GM18909 (cell line): ENCODE data around the gene FBXL19.
A peak's percentile ranks its signal among the peaks of the same experiment; 100 is the strongest.
"Not testable (repeated sequence)": the region's sequence is repeated elsewhere in the genome, so short reads cannot be mapped to it uniquely, and the experiment has no call there.

Source experiments
- ATAC-seq: cut with Tn5 transposase; IDR thresholded peaks from one replicate; pipeline ENCODE4 v1.9.1; 2021; ENCODE audit warnings: mild to moderate bottlenecking; ENCODE audit not compliant: unreplicated experiment, poor library complexity

The FBXL19 gene, protein sequence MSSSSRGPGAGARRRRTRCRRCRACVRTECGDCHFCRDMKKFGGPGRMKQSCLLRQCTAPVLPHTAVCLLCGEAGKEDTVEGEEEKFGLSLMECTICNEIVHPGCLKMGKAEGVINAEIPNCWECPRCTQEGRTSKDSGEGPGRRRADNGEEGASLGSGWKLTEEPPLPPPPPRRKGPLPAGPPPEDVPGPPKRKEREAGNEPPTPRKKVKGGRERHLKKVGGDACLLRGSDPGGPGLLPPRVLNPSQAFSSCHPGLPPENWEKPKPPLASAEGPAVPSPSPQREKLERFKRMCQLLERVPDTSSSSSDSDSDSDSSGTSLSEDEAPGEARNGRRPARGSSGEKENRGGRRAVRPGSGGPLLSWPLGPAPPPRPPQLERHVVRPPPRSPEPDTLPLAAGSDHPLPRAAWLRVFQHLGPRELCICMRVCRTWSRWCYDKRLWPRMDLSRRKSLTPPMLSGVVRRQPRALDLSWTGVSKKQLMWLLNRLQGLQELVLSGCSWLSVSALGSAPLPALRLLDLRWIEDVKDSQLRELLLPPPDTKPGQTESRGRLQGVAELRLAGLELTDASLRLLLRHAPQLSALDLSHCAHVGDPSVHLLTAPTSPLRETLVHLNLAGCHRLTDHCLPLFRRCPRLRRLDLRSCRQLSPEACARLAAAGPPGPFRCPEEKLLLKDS

DNA sequence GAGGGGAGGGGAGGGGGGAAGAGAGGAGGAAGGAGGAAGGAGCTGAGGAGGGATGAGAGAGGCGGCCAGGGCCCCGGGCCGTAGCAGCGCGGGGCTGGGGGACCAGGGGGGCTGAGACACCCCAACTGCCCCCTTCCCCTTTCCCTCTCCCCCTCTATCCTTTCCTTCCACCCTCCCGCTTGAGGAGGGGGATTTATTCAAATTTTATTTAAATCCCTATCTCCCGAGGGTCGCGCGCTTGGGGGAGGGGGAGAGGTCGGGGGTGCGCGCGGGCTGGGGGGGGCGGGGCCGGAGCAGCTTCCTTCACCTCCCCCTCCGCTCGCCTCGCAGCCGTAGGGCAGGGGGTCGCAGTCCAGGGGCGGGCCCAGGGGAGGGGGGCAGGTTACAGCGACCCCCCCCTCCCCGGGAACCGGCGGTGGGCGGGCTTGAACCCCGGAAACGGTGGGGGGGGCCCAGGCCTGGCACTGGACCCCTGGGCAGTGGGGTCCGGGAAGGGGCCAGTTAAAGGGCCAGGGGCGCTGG, at the start of gene FBXL19:
FBXL19 (plus strand) TSS at position 19 of the 522 bp plus-strand sequence. CDS start 2,183 bp downstream, outside the sequence.
- no peak for ATAC-seq

DNA sequence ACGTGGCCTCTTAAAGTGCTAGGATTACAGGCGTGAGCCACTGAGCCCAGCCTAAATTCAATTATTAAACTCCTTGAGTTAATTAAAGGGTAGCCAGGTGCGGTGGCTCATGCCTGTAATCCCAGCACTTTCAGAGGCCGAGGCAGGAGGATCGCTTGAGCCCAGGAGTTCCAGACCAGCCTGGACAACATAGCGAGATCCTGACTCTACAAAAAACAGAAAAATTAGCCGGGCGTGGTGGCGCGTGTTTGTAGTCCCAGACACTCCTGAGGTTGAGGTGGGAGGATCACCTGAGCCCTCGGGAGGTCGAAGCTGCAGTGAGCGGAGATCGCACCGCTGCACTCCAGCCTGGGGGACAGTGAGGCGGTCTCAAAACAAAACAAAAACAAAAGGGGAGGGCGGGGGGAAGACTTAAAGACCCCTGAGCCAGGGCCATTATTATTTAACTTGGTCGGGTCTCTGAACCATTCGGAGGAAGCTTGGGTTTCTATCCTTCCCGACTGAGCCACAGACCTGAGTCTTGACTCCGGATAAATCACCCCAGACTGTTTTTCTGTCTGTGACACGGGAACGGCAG, 49.0 kb upstream of the FBXL19 start:
- no peak for ATAC-seq

DNA sequence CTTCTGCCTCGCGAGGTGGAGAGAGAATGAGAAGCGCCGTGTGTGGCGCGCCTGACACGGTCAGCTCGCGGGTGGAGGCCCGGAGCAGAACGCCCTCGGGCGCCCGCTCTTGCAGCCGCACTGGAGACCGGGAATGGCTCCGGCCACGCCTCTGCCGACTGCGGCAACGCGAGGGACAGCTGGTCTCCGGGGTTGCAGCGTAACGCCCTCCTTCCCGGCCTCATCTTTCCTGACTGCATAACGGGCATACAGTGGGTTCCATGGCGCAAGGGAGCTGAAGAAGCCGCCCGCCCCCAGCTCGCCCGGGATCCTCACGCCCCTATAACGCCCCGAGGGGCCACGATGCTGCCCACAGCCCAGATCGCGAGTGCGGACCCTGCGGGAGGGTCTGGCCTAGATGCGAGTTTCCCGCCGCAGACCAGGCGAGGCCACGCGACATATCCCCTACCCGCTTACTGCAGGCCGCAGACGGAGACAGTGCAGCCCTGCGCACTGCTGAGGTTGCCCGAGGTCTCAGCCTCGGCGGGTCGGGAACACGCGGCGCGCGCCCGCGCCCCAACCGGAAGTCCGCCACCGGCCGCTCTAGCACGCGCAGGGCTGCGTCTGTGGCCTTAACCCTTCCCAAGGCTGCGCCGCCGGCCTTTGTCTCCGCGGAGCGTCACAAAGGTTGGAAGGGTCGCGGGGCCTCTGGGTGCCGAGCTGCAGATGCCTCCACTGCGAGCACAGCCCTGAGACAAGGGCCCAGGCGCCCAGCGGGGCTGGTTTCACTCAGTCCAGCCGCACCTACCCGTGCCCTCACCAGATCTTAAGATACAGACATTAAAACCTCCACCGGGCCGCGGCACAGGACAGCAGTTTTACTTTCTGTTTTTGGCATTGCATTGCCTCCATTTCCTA, 48.3 kb upstream of the FBXL19 start:
- peak; percentile 86 for ATAC-seq

DNA sequence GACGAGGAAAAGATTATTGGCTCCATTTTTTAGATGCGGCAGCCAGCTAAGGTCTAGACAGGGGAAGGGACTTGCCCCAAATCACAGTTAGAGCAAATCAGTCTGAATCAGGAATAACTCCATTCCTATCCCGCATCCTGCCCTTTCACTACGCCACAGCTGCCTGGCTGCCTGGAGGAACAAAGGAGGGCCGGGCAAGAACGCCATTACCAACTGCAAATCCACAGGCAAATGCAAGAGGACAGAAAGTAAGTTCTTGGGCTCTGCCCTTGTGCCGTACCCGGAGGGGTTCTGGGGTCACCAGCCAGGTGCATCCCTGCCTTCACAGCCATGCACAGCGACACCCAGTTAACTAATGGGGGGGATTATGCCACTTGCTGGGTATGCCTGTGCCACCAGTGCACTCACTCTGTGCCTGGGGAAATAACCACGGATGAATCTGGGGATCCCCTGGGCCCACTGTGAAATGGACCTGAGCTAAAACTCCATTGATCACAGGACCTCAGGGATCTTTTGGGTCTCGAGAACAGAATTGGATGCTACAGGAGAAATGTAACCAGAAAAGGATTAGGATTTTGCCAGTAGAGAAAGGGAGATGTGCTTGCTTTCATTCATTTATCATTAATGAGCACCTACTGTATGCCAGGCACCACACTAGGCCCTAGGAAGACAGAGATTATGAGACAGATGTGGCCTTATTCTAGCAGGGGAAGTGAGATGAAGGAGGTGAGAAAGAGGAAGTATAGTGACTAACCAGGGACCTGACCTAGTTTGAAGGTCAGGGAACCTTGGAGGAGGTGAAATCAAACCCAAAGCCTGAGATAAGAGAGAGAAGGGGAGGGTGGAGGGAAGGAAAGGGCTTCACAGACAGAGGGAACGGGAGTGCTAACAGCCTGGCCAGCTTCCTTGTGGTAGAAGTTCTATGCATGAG, 47.2 kb upstream of the FBXL19 start:
- no peak for ATAC-seq

DNA sequence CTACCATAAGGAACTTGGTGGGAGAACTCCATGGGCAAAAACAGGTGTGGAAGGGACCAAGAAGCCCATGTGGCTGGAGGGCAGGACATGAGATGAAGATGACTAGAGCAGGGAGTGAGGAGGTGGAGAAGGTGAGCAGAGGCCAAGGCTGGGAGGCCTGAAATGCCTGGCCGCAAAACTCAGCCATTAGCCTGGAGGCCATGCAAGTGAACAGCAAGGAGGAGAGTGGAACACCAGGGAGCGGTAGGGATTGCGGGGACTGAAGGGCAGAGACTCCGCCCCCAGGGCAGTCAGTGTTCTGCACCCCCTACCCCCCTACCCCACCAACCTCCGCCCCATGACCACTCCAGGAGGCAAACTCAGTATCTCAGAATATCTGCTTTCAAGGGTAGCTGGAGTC, 46.5 kb upstream of the FBXL19 start:
- no peak for ATAC-seq

DNA sequence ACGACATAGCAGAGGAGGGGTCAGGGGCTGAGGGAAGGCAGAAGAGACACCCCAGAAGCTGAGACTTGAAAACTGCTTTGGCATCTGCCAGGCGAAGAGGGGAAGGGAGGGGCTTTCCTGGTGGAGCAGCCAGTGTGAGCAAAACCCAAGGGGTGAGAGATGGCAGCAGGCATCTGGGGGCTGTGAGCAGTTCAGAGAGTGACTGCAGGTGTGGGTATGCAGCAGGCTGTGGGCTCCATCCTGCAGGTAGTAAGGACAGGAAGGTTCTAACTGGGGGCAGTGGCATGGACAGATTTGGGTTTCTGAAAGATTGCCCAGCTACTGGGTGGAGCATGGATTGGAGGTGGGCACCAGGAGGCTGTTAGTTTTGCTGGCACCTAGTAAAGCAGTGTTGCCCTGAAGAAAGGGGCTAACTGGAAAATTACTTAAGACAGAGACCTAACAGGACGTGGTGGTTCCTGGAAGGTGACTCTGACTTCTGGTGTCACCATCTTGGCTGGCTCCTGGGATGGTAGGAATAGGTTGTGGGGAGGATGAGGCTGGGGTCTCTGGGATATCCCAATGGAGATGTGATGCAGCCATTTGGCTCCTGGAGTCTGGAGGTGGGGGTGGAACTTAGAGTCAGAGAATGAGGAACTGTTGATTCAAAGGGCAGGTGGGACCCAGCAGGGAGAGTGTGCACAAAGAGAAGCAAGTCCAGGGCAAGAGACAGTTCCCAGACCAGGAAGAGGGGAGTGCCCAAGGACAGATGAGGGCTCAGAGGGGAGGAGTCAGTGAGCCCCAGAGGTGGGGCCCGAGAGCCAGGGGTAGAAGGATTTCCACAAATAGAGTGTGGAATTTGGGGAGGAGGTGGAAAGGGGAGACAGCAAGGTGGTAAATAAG, 40.7 kb upstream of the FBXL19 start:
- no peak for ATAC-seq

DNA sequence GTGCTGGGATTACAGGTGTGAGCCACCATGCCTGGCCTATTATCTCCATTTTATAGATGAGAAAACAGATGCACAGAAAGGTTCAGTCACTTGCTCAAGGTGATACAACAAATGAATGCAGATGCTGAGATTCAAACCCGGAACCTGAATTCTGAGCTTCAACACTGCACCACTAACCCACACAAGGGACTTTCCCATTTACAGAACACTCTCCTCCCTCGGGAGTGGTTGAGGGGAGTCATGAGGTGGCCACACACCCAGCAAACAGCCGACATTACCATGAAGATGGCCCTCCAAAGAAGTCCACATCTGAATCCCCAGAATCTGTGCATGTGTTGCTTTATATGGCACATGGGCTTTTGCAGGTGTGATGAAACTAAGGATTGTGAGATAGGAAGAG, 38.6 kb upstream of the FBXL19 start:
- ATAC-seq: no peak

DNA sequence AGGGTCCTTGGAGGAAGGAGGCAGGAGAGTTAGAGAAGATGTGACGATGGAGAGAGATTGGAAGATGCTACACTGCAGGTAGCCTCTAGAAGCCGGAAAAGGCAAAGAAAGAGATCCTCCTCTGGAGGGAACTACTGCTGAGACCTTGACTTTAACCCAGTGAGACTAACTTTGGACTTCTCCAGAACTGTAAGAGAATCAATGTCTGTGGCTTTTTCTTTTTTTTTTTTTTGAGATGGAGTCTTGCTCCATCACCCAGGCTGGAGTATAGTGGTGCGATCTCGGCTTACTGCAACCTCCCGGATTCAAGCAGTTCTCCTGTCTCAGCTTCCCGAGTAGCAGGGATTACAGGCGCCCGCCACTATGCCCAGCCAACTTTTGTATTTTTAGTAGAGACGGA, 38.2 kb upstream of the FBXL19 start:
- ATAC-seq: no peak

DNA sequence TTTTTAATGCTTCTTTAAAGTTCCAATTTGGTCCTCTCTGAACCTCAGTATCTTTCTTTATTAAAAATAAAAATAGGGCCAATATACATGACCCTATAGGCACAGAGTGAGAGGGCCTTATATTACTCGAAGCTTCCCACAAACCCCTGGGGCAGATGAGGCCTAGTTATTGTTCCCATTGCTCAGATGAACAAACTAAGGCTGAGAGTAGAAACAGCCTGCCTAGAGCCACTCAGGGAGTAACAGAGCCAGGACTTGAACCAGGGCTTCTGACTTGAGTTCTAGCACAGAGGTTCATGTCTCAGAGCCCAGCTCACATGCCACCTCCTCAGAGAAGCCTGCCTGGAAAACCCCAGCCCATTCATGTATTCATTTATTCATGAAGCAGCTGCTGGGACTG, 37.2 kb upstream of the FBXL19 start:
- no peak for ATAC-seq

DNA sequence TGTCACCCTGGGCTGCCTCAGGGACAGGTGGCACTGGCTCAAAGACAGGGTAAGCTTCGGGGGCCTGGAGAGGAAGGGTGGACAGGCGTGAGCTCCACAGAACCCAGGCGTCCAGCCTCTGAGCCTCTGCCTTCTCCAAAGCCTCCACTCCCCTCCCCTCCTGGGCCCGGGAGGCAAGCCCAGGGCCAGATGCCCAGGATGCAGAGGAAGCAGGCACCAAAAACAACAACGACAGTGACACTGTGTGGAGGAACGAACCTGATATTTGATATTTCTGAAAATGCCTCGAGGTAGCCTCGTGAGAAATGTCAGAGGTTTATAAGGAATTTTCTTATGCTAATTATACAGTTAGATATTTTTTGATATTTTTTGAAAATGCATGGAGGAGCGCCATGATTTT, 35.4 kb upstream of the FBXL19 start:
- no peak for ATAC-seq

DNA sequence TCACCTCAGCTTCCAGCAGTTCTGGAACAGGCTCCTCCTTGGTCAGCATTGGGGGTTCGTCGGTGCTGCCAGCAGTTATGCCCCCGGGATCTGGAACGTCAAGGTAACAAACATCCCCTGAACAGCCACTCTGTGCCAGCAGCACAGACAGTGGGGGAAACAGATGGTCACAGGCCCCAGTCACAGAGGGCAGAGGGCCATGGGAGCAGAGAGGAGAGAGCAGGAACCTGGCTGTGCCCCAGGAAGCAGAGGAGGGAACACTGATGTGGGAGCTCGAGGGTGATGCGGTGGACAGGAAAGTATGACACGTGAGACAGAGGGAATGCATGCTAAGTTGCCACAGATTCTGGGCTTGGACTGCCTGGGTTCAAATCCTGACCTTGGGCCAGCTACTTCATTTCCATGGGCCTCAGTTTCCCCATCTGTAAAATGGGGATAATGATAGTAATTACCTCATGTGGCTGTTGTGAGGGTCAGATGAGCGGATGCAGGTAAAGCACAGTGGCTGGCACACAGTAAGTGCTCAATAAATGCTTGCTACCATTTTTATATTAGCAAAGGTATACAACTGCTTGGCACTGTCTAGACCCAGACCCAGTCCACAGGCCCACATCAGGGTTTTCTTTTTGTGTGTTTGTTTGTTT, 34.4 kb upstream of the FBXL19 start:
- no peak for ATAC-seq

DNA sequence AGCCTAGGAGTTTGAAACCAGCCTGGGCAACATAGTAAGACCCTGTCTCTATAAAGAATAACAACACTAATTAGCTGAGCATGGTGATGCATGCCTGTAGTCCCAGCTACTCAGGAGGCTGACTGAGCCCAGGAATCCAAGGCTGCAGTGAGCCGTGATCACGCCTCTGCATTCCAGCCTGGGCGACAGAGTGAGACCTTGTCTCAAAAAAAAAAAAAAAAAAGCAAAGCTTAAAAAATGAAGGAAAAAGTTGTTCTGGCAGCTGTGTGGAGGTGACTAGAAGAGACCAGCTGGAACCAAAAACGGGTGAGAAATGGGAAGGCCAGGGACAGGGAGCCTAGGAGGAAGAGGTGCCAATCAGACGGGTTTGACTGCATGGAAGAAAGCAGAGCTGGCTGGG, 33.7 kb upstream of the FBXL19 start:
- no peak for ATAC-seq

DNA sequence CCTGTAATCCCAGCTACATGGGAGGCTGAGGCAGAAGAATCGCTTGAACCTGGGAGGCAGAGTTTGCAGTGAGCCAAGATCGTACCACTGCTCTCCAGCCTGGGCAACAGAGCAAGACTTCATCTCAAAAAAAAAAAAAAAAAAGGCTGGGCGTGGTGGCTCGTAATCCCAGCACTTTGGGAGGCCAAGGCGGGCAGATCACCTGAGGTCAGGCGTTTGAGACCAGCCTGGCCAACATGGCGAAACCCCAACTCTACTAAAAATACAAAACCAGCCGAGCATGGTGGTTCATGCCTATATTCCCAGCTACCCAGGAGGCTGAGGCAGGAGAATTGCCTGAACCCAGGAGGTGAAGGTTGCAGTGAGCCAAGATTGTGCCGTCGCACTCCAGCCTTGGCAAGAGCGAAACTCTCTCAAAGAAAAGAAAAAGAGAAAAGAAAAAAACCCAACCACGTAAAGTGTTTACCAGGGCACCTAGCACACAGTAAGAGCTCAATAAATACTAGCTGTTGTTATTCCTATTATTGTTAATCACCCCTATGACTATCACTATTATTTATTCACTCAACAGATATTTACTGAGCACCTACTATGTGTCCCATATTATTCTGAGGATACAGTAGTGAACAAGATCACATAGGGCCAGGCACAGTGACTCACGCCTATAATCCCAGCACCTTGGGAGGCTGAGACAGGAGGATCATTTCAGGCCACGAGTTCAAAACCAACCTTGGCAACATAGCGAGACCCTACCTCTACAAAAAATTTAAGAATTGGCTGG, 32.1 kb upstream of the FBXL19 start:
- not testable (repeated sequence) for ATAC-seq

DNA sequence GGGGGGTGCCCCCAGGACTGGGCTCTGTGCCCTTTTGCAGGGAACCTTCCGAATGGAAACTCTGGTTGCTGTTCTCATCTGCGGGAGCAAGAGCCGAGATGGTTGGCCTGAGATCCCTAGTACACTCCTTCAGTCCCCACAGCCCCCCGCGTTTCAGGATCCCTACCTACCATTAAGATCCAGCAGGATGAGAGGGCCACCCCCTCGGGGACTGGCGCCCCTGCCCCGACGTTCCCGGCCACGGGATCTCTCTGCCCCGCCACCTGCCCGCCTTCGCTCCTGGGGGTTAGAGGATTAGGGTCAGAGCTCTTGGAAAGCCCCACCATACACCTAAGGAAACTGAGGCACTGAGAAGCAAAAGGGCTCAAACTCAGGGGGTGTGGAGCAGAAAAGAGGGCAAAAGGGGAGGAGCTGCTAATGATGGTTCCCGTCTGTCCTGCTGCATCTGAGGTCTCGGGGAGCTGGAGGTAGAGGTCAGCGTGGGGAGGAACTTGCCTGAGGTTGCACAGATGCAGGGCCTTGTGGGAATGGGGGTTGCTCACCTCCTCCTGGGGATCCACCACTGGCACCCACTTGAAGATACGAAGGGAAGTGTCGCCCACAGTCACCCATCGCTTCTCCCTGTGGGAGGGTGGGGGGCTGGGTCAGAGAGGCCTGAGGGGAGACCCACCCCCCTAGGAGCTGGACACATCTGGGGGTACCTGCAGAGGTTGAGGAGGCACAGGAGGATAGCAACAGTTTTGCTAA, 30.5 kb upstream of the FBXL19 start:
- ATAC-seq: no peak

DNA sequence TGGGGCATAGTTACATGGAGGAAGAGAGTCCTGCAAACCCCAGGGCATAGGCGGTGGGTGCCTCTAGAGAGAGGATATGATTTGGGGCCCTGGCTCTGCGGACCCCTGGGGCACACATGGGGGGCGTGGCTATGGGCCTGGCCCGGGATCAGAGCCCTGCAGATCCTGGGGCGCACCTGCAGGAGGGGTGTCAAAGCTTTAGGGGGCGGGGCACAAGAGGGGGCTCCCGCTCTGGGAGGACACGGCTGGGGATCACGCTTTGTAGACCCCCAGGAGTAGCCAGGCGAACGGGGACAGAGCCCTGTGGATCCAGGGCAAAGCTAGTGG, 30.0 kb upstream of the FBXL19 start:
- peak; percentile 14 for ATAC-seq

DNA sequence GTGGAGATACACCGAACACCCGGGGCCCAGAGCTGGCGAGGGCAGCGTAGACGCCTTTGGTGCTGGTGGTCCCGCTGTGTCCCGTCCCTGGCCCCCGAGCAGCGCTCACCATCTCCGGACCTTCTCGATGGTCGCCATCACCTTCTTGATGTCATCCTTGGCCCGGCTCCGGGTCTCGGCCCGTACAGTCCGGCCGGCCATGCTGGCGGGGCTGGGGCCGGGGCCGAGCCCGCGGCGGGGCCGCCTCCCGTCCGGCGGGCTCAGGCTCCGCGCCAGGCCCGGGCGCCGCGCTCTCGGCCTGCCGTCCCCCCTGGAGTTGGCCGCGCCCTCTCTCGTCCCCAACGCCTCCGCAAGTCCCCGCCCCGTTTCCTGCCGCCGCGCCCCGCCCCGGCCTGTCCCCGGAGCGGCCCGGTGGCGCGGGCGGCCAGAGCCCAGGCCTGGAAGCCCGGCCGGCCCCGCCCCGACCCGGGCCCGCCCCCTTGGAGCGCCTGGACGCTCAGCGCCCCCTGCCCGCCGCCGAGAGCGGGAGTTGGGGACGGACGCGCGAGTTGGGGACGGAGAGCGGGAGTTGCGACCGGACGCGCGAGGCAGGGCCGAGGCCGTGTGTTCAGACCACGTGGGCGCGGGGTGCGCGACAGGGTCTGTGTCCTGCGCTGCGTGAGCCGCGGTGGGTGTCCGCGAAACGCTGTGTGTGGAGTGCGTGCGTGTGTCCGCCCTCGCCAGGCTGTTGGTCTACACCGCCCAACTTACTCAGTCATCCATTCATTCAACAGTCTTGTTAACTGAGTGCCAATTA, 29.4 kb upstream of the FBXL19 start, which contains the start of gene BCL7C:
BCL7C (minus strand) TSS at position 334 of the 796 bp plus-strand sequence; CDS start at position 201, 133 bp downstream.
- peak; percentile 74 for ATAC-seq
